GM20000 (cell line): ENCODE measurements around the gene STOX2.

Experiments
- DNase-seq: peaks from one replicate; pipeline ENCODE4 v3.0.0; 2012; ENCODE audit warnings: low spot score
- TF ChIP-seq, protein P1 (sequence below): IDR thresholded peaks from 2 replicates; pipeline ENCODE4 v1.5.1; 2012; ENCODE audit warnings: mild to moderate bottlenecking, control low read depth; ENCODE audit errors: extremely low read depth, missing control alignments

The STOX2 gene

DNA sequence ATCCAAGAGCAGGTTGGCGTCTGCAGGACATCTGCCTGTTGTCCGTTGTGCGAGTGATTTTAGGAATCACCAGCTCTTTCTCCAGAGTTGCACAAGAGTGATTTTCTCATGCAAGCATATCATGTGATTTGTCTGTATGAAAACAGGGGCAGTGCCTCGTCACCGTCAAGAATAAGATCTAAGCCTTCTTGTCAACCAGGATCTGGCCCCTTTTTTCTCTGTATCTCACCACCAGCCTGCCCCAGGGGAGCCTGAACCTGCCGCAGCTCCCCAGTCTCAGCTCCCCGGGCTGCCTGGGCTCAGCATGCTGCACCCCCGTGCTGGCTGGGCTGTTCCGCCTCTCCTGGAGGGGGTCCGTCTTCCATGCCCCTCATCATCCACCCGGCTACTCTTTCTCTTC lies 90.5 kb downstream of the STOX2 start:
- no peak for DNase-seq
- TF ChIP-seq, protein P1, sequence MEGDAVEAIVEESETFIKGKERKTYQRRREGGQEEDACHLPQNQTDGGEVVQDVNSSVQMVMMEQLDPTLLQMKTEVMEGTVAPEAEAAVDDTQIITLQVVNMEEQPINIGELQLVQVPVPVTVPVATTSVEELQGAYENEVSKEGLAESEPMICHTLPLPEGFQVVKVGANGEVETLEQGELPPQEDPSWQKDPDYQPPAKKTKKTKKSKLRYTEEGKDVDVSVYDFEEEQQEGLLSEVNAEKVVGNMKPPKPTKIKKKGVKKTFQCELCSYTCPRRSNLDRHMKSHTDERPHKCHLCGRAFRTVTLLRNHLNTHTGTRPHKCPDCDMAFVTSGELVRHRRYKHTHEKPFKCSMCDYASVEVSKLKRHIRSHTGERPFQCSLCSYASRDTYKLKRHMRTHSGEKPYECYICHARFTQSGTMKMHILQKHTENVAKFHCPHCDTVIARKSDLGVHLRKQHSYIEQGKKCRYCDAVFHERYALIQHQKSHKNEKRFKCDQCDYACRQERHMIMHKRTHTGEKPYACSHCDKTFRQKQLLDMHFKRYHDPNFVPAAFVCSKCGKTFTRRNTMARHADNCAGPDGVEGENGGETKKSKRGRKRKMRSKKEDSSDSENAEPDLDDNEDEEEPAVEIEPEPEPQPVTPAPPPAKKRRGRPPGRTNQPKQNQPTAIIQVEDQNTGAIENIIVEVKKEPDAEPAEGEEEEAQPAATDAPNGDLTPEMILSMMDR: no peak

DNA sequence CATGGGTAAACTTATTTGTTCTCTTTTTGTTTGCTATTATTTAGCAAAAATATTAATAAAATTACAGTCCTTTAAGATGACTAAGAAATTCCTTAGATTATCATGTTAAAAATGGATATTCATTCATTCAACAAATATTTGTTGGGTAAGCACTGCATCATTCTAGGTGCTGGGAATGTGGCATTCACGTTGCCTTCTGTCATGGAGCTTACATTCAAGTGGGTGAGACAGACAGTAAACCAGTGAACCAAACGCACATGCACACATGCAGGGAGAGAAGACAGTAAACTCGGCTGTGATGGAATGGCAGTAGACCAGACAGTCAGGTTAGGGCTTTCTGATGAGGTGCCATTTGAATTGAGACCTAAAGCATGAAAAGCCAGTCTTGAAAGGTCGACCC lies 91.8 kb downstream of the STOX2 start:
- TF ChIP-seq, protein P1: no peak

DNA sequence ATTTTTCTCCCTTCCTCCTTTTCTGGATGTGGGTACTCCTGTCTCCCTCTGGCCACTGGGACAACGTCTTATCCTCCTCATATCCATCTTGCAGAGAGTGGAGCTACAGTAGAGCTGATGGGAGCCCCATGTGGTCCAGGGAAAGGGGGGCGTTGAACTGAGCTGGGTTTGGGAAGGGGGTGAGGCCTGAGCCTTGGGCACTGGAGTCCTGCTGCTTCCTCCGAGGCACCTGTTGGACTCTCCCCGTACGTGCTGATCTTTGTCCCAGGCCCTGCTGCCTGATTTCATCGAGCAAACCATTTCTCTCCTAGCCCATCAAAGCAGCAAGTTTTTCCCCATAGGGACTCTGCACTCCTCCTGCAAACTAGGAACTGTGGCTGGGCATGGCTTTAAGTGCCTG lies 94.3 kb downstream of the STOX2 start:
- no peak for DNase-seq
- TF ChIP-seq, protein P1: no peak

More for the DNA sequence above, 91.8 kb downstream of the STOX2 start:
- DNase-seq: no peak

DNA sequence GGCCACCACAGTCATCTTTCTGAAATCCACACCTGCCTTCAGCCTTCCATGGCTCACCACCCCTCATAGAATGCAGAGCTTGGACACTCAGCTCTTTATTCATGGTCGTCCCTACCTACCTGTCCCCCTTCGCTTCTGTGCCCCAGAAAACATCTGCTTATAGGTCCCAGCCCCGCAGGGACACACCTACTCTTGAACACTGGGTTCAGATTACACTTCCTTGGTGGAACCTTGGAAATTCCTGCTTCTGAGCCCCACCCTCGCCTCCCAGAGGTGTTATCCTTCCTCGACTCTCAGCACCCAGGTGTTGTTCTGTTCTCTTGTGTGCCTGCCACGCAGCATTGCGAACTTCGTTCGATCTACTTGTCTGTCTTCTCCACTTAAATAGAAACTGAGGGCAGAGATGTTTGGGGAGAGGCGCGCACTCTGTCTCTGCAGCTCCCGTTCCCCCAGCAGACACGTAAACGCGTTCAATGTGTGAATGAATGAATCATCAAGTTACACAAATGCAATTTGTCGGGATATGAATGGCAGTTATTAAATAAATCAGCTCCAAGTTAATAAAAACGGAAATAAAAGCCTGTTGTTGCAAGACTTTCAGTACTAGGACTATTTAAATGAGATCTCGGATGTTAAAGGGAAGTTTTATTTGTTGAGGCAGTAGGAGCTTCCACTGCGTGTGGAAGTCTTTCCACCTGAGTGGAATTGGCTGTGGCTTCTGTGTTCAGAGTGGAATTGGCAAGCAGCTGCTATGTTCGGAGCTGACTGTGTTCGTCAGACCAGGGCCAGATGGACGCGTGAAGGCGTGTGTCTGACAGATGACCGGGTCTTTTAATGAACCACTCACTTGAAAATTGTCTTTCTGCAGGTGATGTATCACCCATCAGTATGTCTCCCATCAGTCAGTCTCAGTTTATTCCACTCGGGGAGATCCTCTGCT lies 95.6 kb downstream of the STOX2 start:
- no peak for DNase-seq
- TF ChIP-seq, protein P1: no peak

DNA sequence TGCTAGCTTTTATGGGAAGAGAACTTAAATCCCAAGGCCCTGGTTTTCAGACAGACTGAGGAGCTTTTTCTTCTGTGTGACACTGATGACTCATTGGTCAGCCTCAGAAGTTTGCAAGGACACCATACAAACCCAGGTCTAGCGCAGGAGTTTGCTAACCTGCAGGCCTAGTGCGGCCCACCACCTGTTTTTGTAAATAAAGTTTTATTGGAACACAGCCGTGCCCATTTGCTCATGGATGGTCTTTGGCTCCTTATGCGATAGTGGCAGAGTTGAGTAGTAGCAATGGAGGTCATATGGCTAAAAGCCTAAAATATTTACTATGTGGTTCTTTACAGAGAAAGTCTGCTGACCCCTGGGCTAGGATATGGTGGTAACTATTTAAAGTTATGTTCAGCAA lies 98.3 kb downstream of the STOX2 start:
- TF ChIP-seq, protein P1: no peak
- DNase-seq: no peak

DNA sequence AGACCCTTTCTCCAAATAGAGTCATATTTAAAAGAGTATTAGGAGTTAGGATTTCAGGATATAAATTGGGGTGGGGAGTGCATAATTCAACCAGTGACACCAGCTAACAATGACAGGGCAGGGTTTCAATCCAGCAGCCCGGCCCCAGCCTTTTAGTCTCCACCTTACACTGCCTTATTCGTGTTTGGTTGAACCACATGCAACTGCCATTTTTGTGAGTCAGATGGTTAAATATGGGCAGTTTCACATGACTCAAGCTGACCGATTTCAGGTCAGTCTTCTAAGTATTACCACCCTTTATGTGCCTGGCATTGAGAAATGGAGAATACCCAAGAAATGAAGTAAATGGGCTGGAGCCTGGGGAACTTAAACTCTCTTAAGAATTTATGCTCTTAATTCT lies 102.8 kb downstream of the STOX2 start:
- TF ChIP-seq, protein P1: no peak
- no peak for DNase-seq

DNA sequence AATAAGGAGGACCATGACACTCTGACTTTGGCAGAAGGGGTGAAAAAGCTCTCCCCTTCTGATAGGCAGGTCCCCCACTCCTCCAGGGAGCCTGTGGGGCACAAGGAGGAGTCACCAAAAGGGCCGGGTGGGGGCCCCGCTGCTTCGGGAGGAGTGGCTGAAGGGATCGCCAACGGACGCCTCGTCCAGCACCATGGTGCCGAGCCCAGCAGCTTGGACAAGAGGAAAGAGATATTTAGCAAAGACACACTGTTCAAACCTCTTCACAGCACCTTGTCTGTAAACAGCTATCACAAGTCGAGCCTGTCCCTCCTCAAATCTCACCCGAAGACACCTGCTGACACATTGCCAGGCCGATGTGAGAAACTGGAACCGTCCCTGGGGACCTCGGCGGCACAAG lies 105.6 kb downstream of the STOX2 start:
- DNase-seq: no peak

More for the DNA sequence above, 105.6 kb downstream of the STOX2 start:
- TF ChIP-seq, protein P1: no peak
